ENCODE measurements around the gene MTA2.

MTA2 gene

GRCh38 chr11:62579252-62579651, 22.4 kb downstream of the MTA2 start:
- Histone ChIP-seq H3K36me3 (ENCODE audit: insufficient read depth, low read length) (peaks cover 39% of the 10 kb centered on the region; the same call in 1 of the 2 replicates), H3K9ac (ENCODE audit: low read depth, low read length, poor library complexity, severe bottlenecking) (no peak overlapping the region), H3K27me3 (ENCODE audit: insufficient read depth, low read length, poor library complexity, severe bottlenecking) (no peaks in the 10 kb centered on the region), H3K9me3 (ENCODE audit: insufficient read depth, low read depth, low read length) (no peaks in the 10 kb centered on the region), H3K4me1 (ENCODE audit: insufficient read depth, low read length, poor library complexity, severe bottlenecking) (peaks cover 8% of the 10 kb centered on the region), H3K4me2 (ENCODE audit: low read depth, low read length, poor library complexity, severe bottlenecking) (no peak overlapping the region), H2AFZ (ENCODE audit: low read length) (no peak overlapping the region), H3K79me2 (ENCODE audit: insufficient read depth, low read length) (peaks cover 33% of the 10 kb centered on the region; the same call in 1 of the 2 replicates), H3K9me2 (replicated peaks; ENCODE audit: low read depth, low read length) (no peaks in the 10 kb centered on the region), H4K20me1 (ENCODE audit: insufficient read depth, low read length, poor library complexity, severe bottlenecking) (peaks cover 4% of the 10 kb centered on the region), H3F3A (ENCODE audit: low read depth) (no peaks in the 10 kb centered on the region), H3K4me3 (ENCODE audit: low read length, poor library complexity, severe bottlenecking) (no peak overlapping the region)
- TF ChIP-seq EZH2phosphoT487 (IDR thresholded peaks at IDR 0.05; ENCODE audit: borderline replicate concordance) (no peak), CTCF (conservative IDR thresholded peaks at IDR 0.05; ENCODE audit: low read length) (no peak)

- H3K9ac ChIP-seq (ENCODE audit: low read depth, low read length, poor library complexity, severe bottlenecking): no peak overlapping the region
Measured at GRCh38 chr11:62578541-62578940, 23.1 kb downstream of the MTA2 start.

GRCh38 chr11:62577046-62577714, 24.5 kb downstream of the MTA2 start:
- Histone ChIP-seq H3K79me2 (ENCODE audit: insufficient read depth, low read length) (peaks cover 30% of the 10 kb centered on the region), H3K9ac (ENCODE audit: low read depth, low read length, poor library complexity, severe bottlenecking) (no peak overlapping the region), H3F3A (ENCODE audit: low read depth) (no peaks in the 10 kb centered on the region), H3K4me3 (ENCODE audit: low read length, poor library complexity, severe bottlenecking) (no peak overlapping the region), H3K27me3 (ENCODE audit: insufficient read depth, low read length, poor library complexity, severe bottlenecking) (peaks cover 7% of the 10 kb centered on the region), H2AFZ (ENCODE audit: low read length) (no peak overlapping the region), H4K20me1 (ENCODE audit: insufficient read depth, low read length, poor library complexity, severe bottlenecking) (peaks cover 12% of the 10 kb centered on the region), H3K9me3 (ENCODE audit: insufficient read depth, low read depth, low read length) (no peaks in the 10 kb centered on the region), H3K9me2 (replicated peaks; ENCODE audit: low read depth, low read length) (no peaks in the 10 kb centered on the region), H3K4me2 (ENCODE audit: low read depth, low read length, poor library complexity, severe bottlenecking) (no peak overlapping the region), H3K36me3 (ENCODE audit: insufficient read depth, low read length) (peaks cover 36% of the 10 kb centered on the region; the same call in 1 of the 2 replicates), H3K4me1 (ENCODE audit: insufficient read depth, low read length, poor library complexity, severe bottlenecking) (peaks cover 15% of the 10 kb centered on the region)
- TF ChIP-seq CTCF (conservative IDR thresholded peaks at IDR 0.05; ENCODE audit: low read length) (no peak), EZH2phosphoT487 (IDR thresholded peaks at IDR 0.05; ENCODE audit: borderline replicate concordance) (no peak)

More at GRCh38 chr11:62578541-62578940, 23.1 kb downstream of the MTA2 start:
- H3K9me3 ChIP-seq (ENCODE audit: insufficient read depth, low read depth, low read length): no peaks in the 10 kb centered on the region
- no peaks in the 10 kb centered on the region for H4K20me1 ChIP-seq (ENCODE audit: insufficient read depth, low read length, poor library complexity, severe bottlenecking)
- no peak overlapping the region for H2AFZ ChIP-seq (ENCODE audit: low read length)
- H3K9me2 ChIP-seq (replicated peaks; ENCODE audit: low read depth, low read length): no peaks in the 10 kb centered on the region
- peaks cover 36% of the 10 kb centered on the region; the same call in 1 of the 2 replicates for H3K36me3 ChIP-seq (ENCODE audit: insufficient read depth, low read length)
- no peak overlapping the region for H3K4me3 ChIP-seq (ENCODE audit: low read length, poor library complexity, severe bottlenecking)
- peaks cover 9% of the 10 kb centered on the region for H3K4me1 ChIP-seq (ENCODE audit: insufficient read depth, low read length, poor library complexity, severe bottlenecking)
- H3F3A ChIP-seq (ENCODE audit: low read depth): no peaks in the 10 kb centered on the region
- no peak overlapping the region for H3K4me2 ChIP-seq (ENCODE audit: low read depth, low read length, poor library complexity, severe bottlenecking)
- peaks cover 27% of the 10 kb centered on the region for H3K79me2 ChIP-seq (ENCODE audit: insufficient read depth, low read length)
- no peak for TF ChIP-seq EZH2phosphoT487 (IDR thresholded peaks at IDR 0.05; ENCODE audit: borderline replicate concordance)
- TF ChIP-seq CTCF (conservative IDR thresholded peaks at IDR 0.05; ENCODE audit: low read length): no peak
- H3K27me3 ChIP-seq (ENCODE audit: insufficient read depth, low read length, poor library complexity, severe bottlenecking): peaks cover 2% of the 10 kb centered on the region

All from Loucy (cell line).